HG03442 (cell line): ENCODE results near the gene CCDC28A.

Experiments
- ATAC-seq: cut with Tn5 transposase; IDR thresholded peaks from one replicate; pipeline ENCODE4 v1.9.1; 2021; ENCODE audit warnings: mild to moderate bottlenecking, moderate library complexity; ENCODE audit not compliant: unreplicated experiment

The CCDC28A gene

GRCh38 chr6:138795809-138796603 lies 22.4 kb downstream of the CCDC28A start, which contains the start of gene ECT2L:
ECT2L (plus strand) TSS chr6:138796087; CDS start chr6:138813275, 17,188 bp downstream.
- ATAC-seq, result no peak

- no peak for ATAC-seq
Measured at GRCh38 chr6:138796771-138797170, 23.2 kb downstream of the CCDC28A start.

- no peak for ATAC-seq
Measured at GRCh38 chr6:138797806-138798446, 24.4 kb downstream of the CCDC28A start.

GRCh38 chr6:138800377-138801150 lies 27.0 kb downstream of the CCDC28A start:
- ATAC-seq, result no peak

GRCh38 chr6:138803331-138803730 lies 29.8 kb downstream of the CCDC28A start:
- ATAC-seq, result no peak

GRCh38 chr6:138803861-138804260 lies 30.3 kb downstream of the CCDC28A start:
- no peak for ATAC-seq

- no peak for ATAC-seq
Measured at GRCh38 chr6:138805016-138805765, 31.6 kb downstream of the CCDC28A start.

- no peak for ATAC-seq
Measured at GRCh38 chr6:138806889-138807288, 33.3 kb downstream of the CCDC28A start.

- ATAC-seq, result no peak
Measured at GRCh38 chr6:138809677-138810076, 36.1 kb downstream of the CCDC28A start.

- no peak for ATAC-seq
Measured at GRCh38 chr6:138811866-138812265, 38.3 kb downstream of the CCDC28A start.

GRCh38 chr6:138814179-138814834 lies 40.7 kb downstream of the CCDC28A start:
- no peak for ATAC-seq

- no peak for ATAC-seq
Measured at GRCh38 chr6:138815221-138815620, 41.7 kb downstream of the CCDC28A start.

GRCh38 chr6:138815797-138816528 lies 42.4 kb downstream of the CCDC28A start:
- ATAC-seq, result peak; percentile 47

GRCh38 chr6:138817799-138818198 lies 44.2 kb downstream of the CCDC28A start:
- peak; percentile 28 for ATAC-seq

GRCh38 chr6:138818496-138819194 lies 45.1 kb downstream of the CCDC28A start:
- ATAC-seq, result peak; percentile 80

- no peak for ATAC-seq
Measured at GRCh38 chr6:138821519-138821918, 48.0 kb downstream of the CCDC28A start.

- ATAC-seq, result no peak
Measured at GRCh38 chr6:138824482-138825144, 51.0 kb downstream of the CCDC28A start.

GRCh38 chr6:138830248-138830647 lies 56.7 kb downstream of the CCDC28A start:
- ATAC-seq, result no peak
